HepG2 (cell line): ENCODE results near the gene GDF15. TPM values are rescaled to one million over a fixed set of nuclear protein-coding genes. Genes with fewer than 3 reads are reported as not detected.

ENCODE experiments used
- ADNP ChIP-seq: sonication (generic); formaldehyde crosslinking; IDR thresholded peaks from 2 replicates; pipeline ENCODE4 v1.4.0; 2020; ENCODE audit warnings: missing genetic modification reagents
- AGO2 ChIP-seq: fragments of 200-400 bp; formaldehyde crosslinking; optimal IDR thresholded peaks from 2 replicates; pipeline ENCODE3; 2017; ENCODE audit warnings: mild to moderate bottlenecking, low read depth, low read length, moderate library complexity
- ATF6 ChIP-seq: sonication (generic); formaldehyde crosslinking; conservative IDR thresholded peaks from 2 replicates; pipeline ENCODE4 v1.4.0; 2020; ENCODE audit warnings: missing genetic modification reagents
- CREB1 ChIP-seq, 2 experiments: fragments of 450-650 bp in 1 of 2; IDR thresholded peaks; 2 replicates each; pipeline ENCODE4 v1.6.1; 2016 to 2017; ENCODE audit warnings: control low read depth in 1 of 2, mild to moderate bottlenecking in 1 of 2, missing compliant biosample characterization in 1 of 2, missing genetic modification characterization in 1 of 2
- GTF2F1 ChIP-seq: fragments of 150-350 bp; IDR thresholded peaks from 2 replicates; pipeline ENCODE4 v1.6.1; 2014; ENCODE audit warnings: low read length
- KDM4B ChIP-seq: sonication (generic); formaldehyde crosslinking; IDR thresholded peaks from 2 replicates; pipeline ENCODE4 v1.4.0; 2020; ENCODE audit warnings: missing genetic modification reagents
- MEIS1 ChIP-seq: sonication (generic); formaldehyde crosslinking; IDR thresholded peaks from 2 replicates; pipeline ENCODE4 v1.9.0; 2021; ENCODE audit warnings: mild to moderate bottlenecking, missing genetic modification reagents, moderate library complexity, borderline replicate concordance
- NR2F2 ChIP-seq: IDR thresholded peaks from 2 replicates; pipeline ENCODE4 v1.6.1; 2012; ENCODE audit warnings: low read depth, inconsistent platforms, borderline replicate concordance
- PAWR ChIP-seq: sonication (generic); formaldehyde crosslinking; IDR thresholded peaks from 2 replicates; pipeline ENCODE4 v1.4.0; 2020; ENCODE audit warnings: missing genetic modification reagents, mild to moderate bottlenecking, borderline replicate concordance
- POLR2G ChIP-seq: fragments of 200-400 bp; formaldehyde crosslinking; IDR thresholded peaks from 2 replicates; pipeline ENCODE4 v1.6.1; 2018; ENCODE audit warnings: mild to moderate bottlenecking, low read depth, low read length, moderate library complexity
- ZBTB43 ChIP-seq: sonication (generic); formaldehyde crosslinking; conservative IDR thresholded peaks from 2 replicates; pipeline ENCODE4 v1.4.0; 2020; ENCODE audit warnings: missing genetic modification reagents
- ZMYM4 ChIP-seq: sonication (generic); formaldehyde crosslinking; IDR thresholded peaks from 2 replicates; pipeline ENCODE4 v1.8.1; 2023; ENCODE audit warnings: mild to moderate bottlenecking, missing genetic modification reagents
- ZNF18 ChIP-seq: sonication (generic); formaldehyde crosslinking; IDR thresholded peaks from 2 replicates; pipeline ENCODE4 v1.8.0; 2022; ENCODE audit warnings: mild to moderate bottlenecking, missing genetic modification reagents; ENCODE audit not compliant: insufficient replicate concordance
- ZNF234 ChIP-seq: sonication (generic); formaldehyde crosslinking; conservative IDR thresholded peaks from 2 replicates; pipeline ENCODE4 v1.5.1; 2020; ENCODE audit warnings: mild to moderate bottlenecking, missing genetic modification reagents
- ZNF432 ChIP-seq: sonication (generic); formaldehyde crosslinking; IDR thresholded peaks from 2 replicates; pipeline ENCODE4 v1.5.0; 2020; ENCODE audit warnings: missing genetic modification reagents, mild to moderate bottlenecking, borderline replicate concordance
- ZNF468 ChIP-seq: sonication (generic); formaldehyde crosslinking; IDR thresholded peaks from 2 replicates; pipeline ENCODE4 v1.8.0; 2022; ENCODE audit warnings: mild to moderate bottlenecking, moderate library complexity, missing genetic modification reagents
- ZNF597 ChIP-seq: sonication (generic); formaldehyde crosslinking; IDR thresholded peaks from 2 replicates; pipeline ENCODE4 v1.5.0; 2020; ENCODE audit warnings: missing genetic modification reagents
- ZNF616 ChIP-seq: sonication (generic); formaldehyde crosslinking; IDR thresholded peaks from 2 replicates; pipeline ENCODE4 v1.5.0; 2020; ENCODE audit warnings: low read depth, mild to moderate bottlenecking, missing genetic modification reagents
- ZNF704 ChIP-seq: sonication (generic); formaldehyde crosslinking; IDR thresholded peaks from 2 replicates; pipeline ENCODE4 v1.8.1; 2023; ENCODE audit warnings: mild to moderate bottlenecking, inconsistent platforms, moderate library complexity, missing genetic modification reagents, borderline replicate concordance
- ZNF770 ChIP-seq: sonication (generic); formaldehyde crosslinking; IDR thresholded peaks from 2 replicates; pipeline ENCODE4 v1.5.0; 2020; ENCODE audit warnings: mild to moderate bottlenecking, missing genetic modification reagents
- polyA plus RNA-seq, 8 experiments: library from polyadenylated mRNA; depleted of rRNA in 3 of 8; stranded (reverse) in 7 of 8; unstranded in 1 of 8; fragments of >200 nt; fragmentation: Illumina TruSeq in 4 of 8; extraction: Trizol in 4 of 8; gene quantifications; 2 replicates each; pipeline versions ENCODE4 v1.2.1 to v1.2.3, GENCODE V29; 2011 to 2016; ENCODE audit warnings: low read depth in 4 of 8, missing spikeins in 1 of 8, mixed read lengths in 1 of 8; ENCODE audit not compliant: insufficient read depth in 1 of 8
- total RNA-seq, 5 experiments: library from RNA; depleted of rRNA; stranded (reverse); fragments of >200 nt; fragmentation: Illumina TruSeq; extraction: Trizol; gene quantifications; 2 replicates each; pipeline ENCODE4 v1.2.3, GENCODE V29; 2016; ENCODE audit warnings: low read depth in 1 of 5

GDF15 gene
- total and polyA plus RNA-seq, 2 of the 13 experiments (the other 11 are each of a cell fraction or from before 2014, with no cell fraction given): 146 to 422 TPM

GRCh38 chr19:18438331-18439024 is 52.5 kb downstream of the GDF15 start (continued):
- no peak for TF ChIP-seq ZNF468 (CRISPR knock-in tag)
- TF ChIP-seq MEIS1 (CRISPR knock-in tag): no peak
- no peak for TF ChIP-seq ZNF18
- TF ChIP-seq ADNP (CRISPR knock-in tag): no peak
- no peak for TF ChIP-seq ZNF770 (CRISPR knock-in tag)
- TF ChIP-seq ZNF616 (CRISPR knock-in tag): no peak
- no peak for TF ChIP-seq ZMYM4
- no peak for TF ChIP-seq ZNF432 (CRISPR knock-in tag)
- TF ChIP-seq KDM4B (CRISPR knock-in tag): no peak
- no peak for TF ChIP-seq CREB1 (IDR thresholded peaks at IDR 0.05)
- TF ChIP-seq CREB1 (CRISPR knock-in tag; IDR thresholded peaks at IDR 0.05): no peak
- TF ChIP-seq NR2F2: no peak
- no peak for TF ChIP-seq ZBTB43 (CRISPR knock-in tag)
- TF ChIP-seq POLR2G: no peak; the same call in 1 of the 2 replicates
- TF ChIP-seq GTF2F1: no peak
- TF ChIP-seq AGO2: peak; percentile 90
- no peak for TF ChIP-seq PAWR
- TF ChIP-seq ZNF597 (CRISPR knock-in tag): no peak
- no peak for TF ChIP-seq ZNF234 (CRISPR knock-in tag)
- TF ChIP-seq ATF6: no peak
- no peak for TF ChIP-seq ZNF704 (CRISPR knock-in tag)
